ENCODE measurements around the gene STXBP3. TPM values are rescaled to one million over a fixed set of nuclear protein-coding genes. Genes with fewer than 3 reads are reported as not detected.

The STXBP3 gene
- total and polyA plus RNA-seq, 2 of the 8 experiments (the other 6 are each of a cell fraction or from before 2014, with no cell fraction given) = 6.0 to 38.5 TPM

DNA sequence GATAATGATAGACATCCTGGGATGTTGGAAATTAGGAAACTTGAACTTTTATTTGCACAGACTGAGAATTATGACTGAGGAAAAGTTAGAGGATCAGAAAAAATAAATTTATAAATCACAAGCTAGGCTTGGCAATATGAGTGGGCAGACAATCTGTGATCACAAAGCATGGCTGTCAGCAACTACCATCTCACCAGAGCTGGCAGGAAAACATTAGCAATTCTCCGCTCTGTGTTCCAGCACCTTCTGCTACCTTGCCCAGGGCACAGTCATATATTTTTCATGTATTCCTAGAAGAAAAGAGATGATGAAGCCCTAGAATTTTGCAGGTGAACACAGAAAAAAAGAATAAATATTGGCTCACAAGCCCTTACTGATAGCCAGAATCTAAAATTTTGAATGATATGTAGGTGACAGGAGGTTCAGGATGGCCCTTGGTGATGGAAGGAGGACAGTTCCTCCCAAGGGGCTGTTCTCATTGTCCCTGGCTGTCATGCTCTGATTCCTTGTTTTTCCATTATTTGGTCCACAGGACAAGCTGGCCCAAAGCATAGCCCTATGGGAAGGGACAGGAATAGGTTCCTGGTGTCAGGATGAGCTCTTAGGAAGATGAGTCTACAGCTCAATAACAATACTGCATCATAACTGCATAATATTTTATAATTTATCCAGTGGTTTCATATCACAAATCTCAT lies 12.2 kb upstream of the STXBP3 start (continued):
- TF ChIP-seq EP300 (IDR thresholded peaks at IDR 0.05; ENCODE audit: borderline replicate concordance in 1 of 2, low read depth in 2 of 2, low read length in 2 of 2) (no peak), MAFK (IDR thresholded peaks at IDR 0.05; ENCODE audit: low read depth, low read length) (no peak), CBX5 (IDR thresholded peaks at IDR 0.05; ENCODE audit: low read depth, low read length) (no peak), BCL11A (IDR thresholded peaks at IDR 0.05; ENCODE audit: low read depth in 2 of 2, low read length in 2 of 2) (no peak), EZH2 (IDR thresholded peaks at IDR 0.05; ENCODE audit: low read depth, low read length, severe bottlenecking) (no peak), NANOG (IDR thresholded peaks at IDR 0.05; ENCODE audit: insufficient read depth, low read depth, low read length, poor library complexity, severe bottlenecking) (no peak), GTF2F1 (IDR thresholded peaks at IDR 0.05; ENCODE audit: borderline replicate concordance, low read depth, low read length) (no peak)
